Suprapubic skin (tissue), 4 donors: Measurements from ENCODE around the gene PPM1A. TPM values are rescaled to one million over a fixed set of nuclear protein-coding genes. Genes with fewer than 3 reads are reported as not detected.
A peak's percentile ranks its signal among the peaks of the same experiment; 100 is the strongest.

Source experiments
- DNase-seq, 2 donors: peaks; one replicate each; pipeline ENCODE4 v3.0.0-alpha.2; 2019; ENCODE audit warnings: low spot score in 2 of 2
- H3K27ac ChIP-seq: fragments of 200-600 bp; sonication (generic); one replicate; pipeline ENCODE4 v1.5.1; 2019
- H3K27me3 ChIP-seq: fragments of 200-600 bp; sonication (generic); one replicate; pipeline ENCODE4 v1.5.1; 2019
- H3K36me3 ChIP-seq: fragments of 200-600 bp; sonication (generic); one replicate; pipeline ENCODE4 v1.5.1; 2019
- H3K4me1 ChIP-seq: fragments of 200-600 bp; sonication (generic); one replicate; pipeline ENCODE4 v1.5.1; 2019
- H3K4me3 ChIP-seq: fragments of 200-600 bp; sonication (generic); one replicate; pipeline ENCODE4 v1.5.1; 2019; ENCODE audit warnings: mild to moderate bottlenecking
- H3K9me3 ChIP-seq: fragments of 200-600 bp; sonication (generic); one replicate; pipeline ENCODE4 v1.5.1; 2019
- CTCF ChIP-seq, 2 donors: fragments of 200-600 bp in 1 of 2; fragments of 450-650 bp in 1 of 2; sonication (generic) in 1 of 2; IDR thresholded peaks; one replicate each; pipeline ENCODE4 v1.5.1; 2016 to 2019; ENCODE audit warnings: antibody characterized with exemption in 2 of 2, mild to moderate bottlenecking in 1 of 2, moderate library complexity in 1 of 2
- EP300 ChIP-seq: sonication (generic); formaldehyde crosslinking; IDR thresholded peaks from one replicate; pipeline ENCODE4 v1.6.1; 2017; ENCODE audit warnings: antibody characterized with exemption
- POLR2A ChIP-seq, 2 donors: fragments of 450-650 bp; IDR thresholded peaks; one replicate each; pipeline ENCODE4 v1.6.1; 2017; ENCODE audit warnings: antibody characterized with exemption in 2 of 2, mild to moderate bottlenecking in 2 of 2, moderate library complexity in 2 of 2
- POLR2AphosphoS5 ChIP-seq, 3 donors: sonication (generic); formaldehyde crosslinking; IDR thresholded peaks; one replicate each; pipeline ENCODE4 v1.6.1; 2017; ENCODE audit warnings: antibody characterized with exemption in 3 of 3
- WGBS: methylation state at CpG from one replicate; pipeline ENCODE4 v1.1.5; 2018; 5-methylcytosine and 5-hydroxymethylcytosine counted together
- total RNA-seq, 4 donors: library from RNA; depleted of rRNA; stranded (reverse); fragments of >200 nt; gene quantifications; one replicate each; pipeline ENCODE4 v1.1.0, GENCODE V29; 2016

The PPM1A gene
- total RNA-seq, 4 donors from 2014 or later, result 29.7 to 58.4 (median 43.5) TPM

DNA sequence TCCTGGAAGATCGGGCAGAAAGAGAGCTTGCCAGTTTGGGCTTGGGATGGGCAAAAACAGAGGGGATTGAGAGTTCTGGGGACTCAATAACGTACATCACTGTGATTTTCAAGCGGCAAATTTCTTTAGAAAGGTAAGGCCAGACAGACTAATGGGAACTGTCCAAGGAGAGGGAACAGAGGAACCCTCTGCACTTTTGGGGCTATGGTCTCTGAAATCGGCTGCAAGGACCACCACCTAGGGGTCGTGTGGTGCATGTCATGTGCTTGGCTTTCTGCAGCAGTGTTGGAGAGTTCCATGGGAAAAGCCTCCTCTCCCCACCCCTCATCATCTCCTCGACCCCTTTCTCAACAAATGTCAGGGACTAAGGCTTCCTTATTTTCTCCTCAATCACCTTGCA, 79.6 kb downstream of the PPM1A start:
- Histone ChIP-seq H3K9me3 (no peaks in the 10 kb centered on the region), H3K27me3 (peaks cover 40% of the 10 kb centered on the region), H3K4me1 (peaks cover 22% of the 10 kb centered on the region), H3K27ac (no peak overlapping the region), H3K4me3 (no peak overlapping the region), H3K36me3 (no peaks in the 10 kb centered on the region)
- no peak for DNase-seq
- WGBS, result 73% methylated on average over 6 of the region's 6 CpGs
- TF ChIP-seq POLR2A (IDR thresholded peaks at IDR 0.05), result no peak
- TF ChIP-seq CTCF (IDR thresholded peaks at IDR 0.05), result no peak
- TF ChIP-seq EP300, result no peak
- no peak for TF ChIP-seq POLR2AphosphoS5 (IDR thresholded peaks at IDR 0.05)

- WGBS, result 97% methylated on average over 2 of the region's 2 CpGs
- no peak for TF ChIP-seq POLR2AphosphoS5 (IDR thresholded peaks at IDR 0.05)
- DNase-seq, result no peak
- H3K27ac ChIP-seq, result no peak overlapping the region
- peaks cover 22% of the 10 kb centered on the region for H3K4me1 ChIP-seq
- H3K27me3 ChIP-seq, result peaks cover 40% of the 10 kb centered on the region
- no peaks in the 10 kb centered on the region for H3K9me3 ChIP-seq
- no peak overlapping the region for H3K4me3 ChIP-seq
- no peaks in the 10 kb centered on the region for H3K36me3 ChIP-seq
These were observed 80.3 kb downstream of the PPM1A start for GRCh38 chr14:60329274-60329673.

DNA sequence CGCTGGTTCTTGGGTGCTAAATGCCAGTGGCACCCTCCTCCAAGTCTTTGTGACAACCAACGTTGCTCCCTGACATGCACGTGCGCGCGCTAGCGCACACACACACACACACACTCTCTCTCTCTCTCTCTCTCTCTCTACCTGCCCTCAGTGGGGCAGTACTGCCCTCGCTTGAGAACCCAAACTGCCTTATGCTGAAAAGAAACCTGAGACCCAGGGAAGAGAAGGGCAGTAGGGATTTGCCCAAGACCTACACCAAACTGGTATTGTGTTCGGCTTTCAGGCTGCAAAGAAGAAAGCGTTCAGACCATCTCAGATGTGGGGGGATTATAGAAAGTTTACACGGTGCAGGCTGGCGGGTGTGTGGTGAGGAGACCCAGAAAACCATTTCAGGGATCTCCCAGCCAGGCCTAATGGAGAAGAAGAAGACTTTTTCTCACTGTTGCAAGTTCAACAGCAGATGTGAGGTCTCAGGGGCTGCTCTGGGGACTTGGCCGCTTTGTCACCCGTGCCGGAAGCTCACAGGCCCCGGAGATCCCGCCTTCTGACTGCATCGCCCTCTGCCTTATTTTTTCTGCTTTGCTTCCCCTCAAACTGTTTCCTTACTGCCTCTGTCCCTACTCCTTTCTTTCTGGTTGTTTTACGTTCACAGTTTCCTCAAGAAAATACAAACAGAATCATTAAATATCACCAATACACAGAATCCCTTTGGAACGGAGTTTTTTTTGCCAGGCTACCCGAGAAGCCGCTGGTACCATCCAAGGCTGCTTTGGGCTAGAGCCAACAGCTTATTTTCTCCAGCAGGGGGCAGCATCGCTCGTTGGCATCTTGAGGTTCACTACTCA, 82.4 kb downstream of the PPM1A start:
- no peaks in the 10 kb centered on the region for H3K9me3 ChIP-seq
- peaks cover 35% of the 10 kb centered on the region for H3K27me3 ChIP-seq
- H3K4me3 ChIP-seq, result peak overlapping the region; percentile 41
- peaks cover 22% of the 10 kb centered on the region for H3K4me1 ChIP-seq
- H3K36me3 ChIP-seq, result no peaks in the 10 kb centered on the region
- TF ChIP-seq CTCF (IDR thresholded peaks at IDR 0.05) (peak; percentile 24 to 54), POLR2AphosphoS5 (IDR thresholded peaks at IDR 0.05) (no peak)
- WGBS, result 7% methylated on average over 24 of the region's 24 CpGs
- DNase-seq, result no peak
- H3K27ac ChIP-seq, result no peak overlapping the region

DNA sequence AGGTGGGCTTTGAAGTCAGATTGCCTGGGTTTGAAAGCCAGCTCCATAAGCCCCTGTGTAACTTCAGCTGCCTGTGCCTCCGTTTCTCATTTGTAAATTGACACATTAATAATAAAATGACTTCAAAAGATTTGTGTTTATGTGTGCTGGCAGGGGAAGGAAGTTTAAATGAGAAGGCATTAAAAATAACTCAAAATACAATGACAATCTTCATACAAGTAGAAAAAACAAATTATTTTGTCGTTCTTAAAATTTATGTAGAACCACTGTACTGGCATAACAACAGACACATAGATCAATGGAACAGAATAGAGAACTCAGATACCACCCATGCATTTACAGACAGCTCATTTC, 83.0 kb downstream of the PPM1A start:
- no peak overlapping the region for H3K27ac ChIP-seq

DNA sequence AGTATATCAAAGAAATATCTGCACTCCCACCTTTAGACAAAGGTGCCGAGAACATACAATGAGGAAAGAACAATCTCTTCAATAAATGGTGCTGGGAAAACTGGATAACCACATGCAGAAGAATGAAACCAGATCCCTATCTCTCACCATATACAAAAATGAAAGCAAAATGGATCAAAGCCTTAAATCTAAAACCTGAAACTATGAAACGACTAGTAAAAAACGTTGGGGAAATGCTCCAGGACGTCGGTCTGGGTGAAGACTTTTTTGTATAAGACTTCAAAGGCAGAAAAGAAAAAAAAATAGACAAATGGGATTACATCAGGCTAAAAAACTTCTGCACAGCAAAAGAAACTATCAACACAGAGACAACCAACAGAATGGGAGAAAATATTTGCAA, 83.8 kb downstream of the PPM1A start:
- Histone ChIP-seq H3K36me3 (no peaks in the 10 kb centered on the region), H3K4me1 (peaks cover 15% of the 10 kb centered on the region), H3K27me3 (peaks cover 22% of the 10 kb centered on the region), H3K9me3 (no peaks in the 10 kb centered on the region), H3K4me3 (no peak overlapping the region), H3K27ac (no peak overlapping the region)
- no peak for DNase-seq
- 24% methylated on average over 5 of the region's 5 CpGs for WGBS
- TF ChIP-seq CTCF (IDR thresholded peaks at IDR 0.05), result no peak

More for the DNA sequence above, 83.0 kb downstream of the PPM1A start:
- Histone ChIP-seq H3K27me3 (peaks cover 30% of the 10 kb centered on the region), H3K4me1 (peaks cover 22% of the 10 kb centered on the region), H3K4me3 (no peak overlapping the region), H3K36me3 (no peaks in the 10 kb centered on the region), H3K9me3 (no peaks in the 10 kb centered on the region)
- TF ChIP-seq EP300, result no peak
- no peak for TF ChIP-seq POLR2AphosphoS5 (IDR thresholded peaks at IDR 0.05)
- TF ChIP-seq CTCF (IDR thresholded peaks at IDR 0.05), result no peak
- no peak for TF ChIP-seq POLR2A (IDR thresholded peaks at IDR 0.05)
- WGBS, result 38% methylated on average over 2 of the region's 2 CpGs
- DNase-seq, result no peak

DNA sequence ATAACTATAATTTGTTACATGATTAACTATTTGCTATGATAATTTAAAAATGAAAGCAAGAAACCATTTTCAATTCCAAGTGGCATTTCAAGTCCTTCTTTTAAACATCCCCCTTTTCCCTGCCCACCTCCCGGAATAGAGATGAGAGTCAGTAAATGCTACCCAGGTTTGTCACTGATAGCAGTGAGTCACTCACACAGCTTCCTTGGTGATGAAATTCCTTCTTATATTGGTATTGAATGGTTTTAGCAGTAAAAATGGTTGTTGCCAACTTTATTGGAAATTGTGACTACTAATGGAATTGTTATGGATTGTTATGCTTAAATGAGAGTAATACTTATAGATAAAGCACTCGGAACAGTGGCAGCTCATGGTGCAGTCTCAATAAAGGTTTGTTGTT, 90.5 kb downstream of the PPM1A start:
- Histone ChIP-seq H3K4me3 (no peak overlapping the region), H3K27me3 (peaks cover 3% of the 10 kb centered on the region), H3K9me3 (no peaks in the 10 kb centered on the region), H3K27ac (no peak overlapping the region), H3K36me3 (no peaks in the 10 kb centered on the region), H3K4me1 (no peaks in the 10 kb centered on the region)
- 86% methylated on average over 2 of the region's 2 CpGs for WGBS
- no peak for TF ChIP-seq CTCF (IDR thresholded peaks at IDR 0.05)
- no peak for TF ChIP-seq EP300
- TF ChIP-seq POLR2A (IDR thresholded peaks at IDR 0.05), result no peak
- no peak for TF ChIP-seq POLR2AphosphoS5 (IDR thresholded peaks at IDR 0.05)
- DNase-seq, result no peak
